Right lobe of liver (tissue), 4 donors: Measurements from ENCODE around the gene MBOAT1.

Source experiments
- CTCF ChIP-seq, 4 donors: fragments of 200-600 bp in 3 of 4; fragments of 450-650 bp in 1 of 4; IDR thresholded peaks; one replicate each; pipeline versions ENCODE4 v1.5.1 to v1.8.0; 2016 to 2022; ENCODE audit warnings: antibody characterized with exemption in 4 of 4, mild to moderate bottlenecking in 2 of 4
- POLR2A ChIP-seq: fragments of 450-650 bp; IDR thresholded peaks from one replicate; pipeline ENCODE4 v1.6.1; 2017; ENCODE audit warnings: antibody characterized with exemption, mild to moderate bottlenecking
- donor health status: DM: no; HTN: no; CAD: no.
- donor health status: DM: no; HTN: no; CAD: no.
- donor health status: DM: no; HTN: yes; CAD: no.

GRCh38 chr6:20207088-20207418, 5.2 kb downstream of the MBOAT1 start:
- TF ChIP-seq CTCF (IDR thresholded peaks at IDR 0.05) = no peak
- TF ChIP-seq POLR2A = no peak
